HG02943 (cell line): ENCODE data around the gene E2F4.

ENCODE experiments used
- ATAC-seq: cut with Tn5 transposase; IDR thresholded peaks from one replicate; pipeline ENCODE4 v1.9.1; 2021; ENCODE audit warnings: mild to moderate bottlenecking, low read depth, moderate library complexity; ENCODE audit not compliant: unreplicated experiment

Gene E2F4

GRCh38 chr16:67191995-67192681, at the start of gene E2F4:
Gene E2F4, plus strand, starts transcription at chr16:67192155. Its CDS starts 73 bp downstream, at chr16:67192228.
- ATAC-seq = peak; percentile 79

DNA sequence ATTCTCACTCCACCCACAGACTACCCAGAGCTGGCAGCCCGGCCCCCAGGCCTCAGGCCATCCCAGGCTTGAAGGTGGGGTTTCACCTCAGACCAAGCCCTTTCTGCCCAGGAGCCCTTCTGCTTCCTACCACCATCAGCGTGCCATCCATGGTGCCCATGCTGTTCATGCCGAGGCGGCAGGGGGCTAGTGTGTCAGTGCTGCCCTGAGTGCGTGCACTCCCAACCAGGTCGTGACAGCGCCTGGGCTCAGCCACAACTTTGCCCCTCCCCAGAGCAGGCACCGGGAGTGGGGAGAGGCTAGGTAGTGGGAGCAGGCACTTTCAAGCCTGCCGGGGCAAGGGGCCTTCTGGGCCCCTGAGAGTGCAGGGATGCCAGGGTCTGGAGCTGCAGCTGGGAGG, 49.6 kb upstream of the E2F4 start:
- no peak for ATAC-seq

DNA sequence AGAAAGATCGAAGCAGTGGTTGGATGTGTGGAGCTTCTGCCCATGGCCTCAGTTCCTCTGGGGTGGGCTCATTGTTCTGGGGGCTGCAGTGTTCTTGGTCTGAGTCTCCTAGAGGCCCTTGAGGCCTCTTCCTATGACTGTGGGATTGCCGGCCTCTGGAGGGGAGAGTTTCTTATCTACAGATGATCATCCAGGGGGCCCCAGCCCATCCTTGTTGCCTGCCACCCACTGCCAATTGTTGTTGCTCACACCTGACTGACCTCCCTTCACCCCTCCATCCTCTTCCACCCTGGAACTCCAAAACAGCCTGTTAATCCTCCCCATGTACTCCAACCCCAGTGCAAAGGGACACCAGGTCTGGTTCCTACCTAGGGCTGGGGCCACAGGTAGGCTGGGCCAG, 47.0 kb upstream of the E2F4 start:
- ATAC-seq = no peak

GRCh38 chr16:67145746-67146145, 46.2 kb upstream of the E2F4 start:
- no peak for ATAC-seq

DNA sequence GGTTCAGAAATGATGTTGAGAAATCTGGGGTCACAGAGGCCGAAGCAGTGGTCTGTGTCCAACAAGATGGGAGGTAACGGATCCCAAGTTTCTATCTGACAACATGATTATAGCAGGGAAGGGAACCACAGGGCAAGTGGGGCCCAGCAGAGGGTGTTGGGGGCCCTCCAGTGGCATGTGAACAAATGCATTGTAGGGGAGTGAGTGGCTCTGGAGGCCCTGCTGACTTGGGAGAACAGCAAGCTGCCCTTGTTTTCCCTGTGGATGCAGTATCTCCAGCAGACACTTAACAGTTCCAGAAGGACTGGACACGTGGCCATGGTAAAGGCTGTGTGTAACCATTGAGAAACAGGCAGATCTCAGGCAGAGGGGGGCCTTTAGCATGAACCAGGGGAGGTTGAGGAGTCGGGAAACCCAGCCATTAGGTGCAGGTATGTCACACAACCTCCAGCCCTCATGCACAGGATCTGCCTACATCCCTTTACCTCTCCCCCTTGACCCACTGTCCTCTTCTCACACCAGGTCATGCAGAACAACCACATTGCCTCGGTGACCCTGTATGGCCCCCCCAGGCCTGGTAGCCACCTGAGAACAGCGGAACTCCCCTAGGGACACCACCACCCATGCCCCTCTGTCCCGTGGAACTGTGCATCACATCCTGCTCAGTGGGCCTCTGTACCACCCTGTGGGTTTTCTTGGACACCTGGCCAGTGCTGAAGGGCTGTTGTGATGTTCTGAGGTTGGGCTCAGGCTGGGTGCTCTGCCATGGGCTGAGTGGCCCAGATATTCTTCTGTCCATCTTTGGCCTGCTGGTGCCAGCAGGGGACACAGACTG, 45.2 kb upstream of the E2F4 start:
- no peak for ATAC-seq

- ATAC-seq = no peak
Observed at GRCh38 chr16:67147437-67148140, 44.4 kb upstream of the E2F4 start.

DNA sequence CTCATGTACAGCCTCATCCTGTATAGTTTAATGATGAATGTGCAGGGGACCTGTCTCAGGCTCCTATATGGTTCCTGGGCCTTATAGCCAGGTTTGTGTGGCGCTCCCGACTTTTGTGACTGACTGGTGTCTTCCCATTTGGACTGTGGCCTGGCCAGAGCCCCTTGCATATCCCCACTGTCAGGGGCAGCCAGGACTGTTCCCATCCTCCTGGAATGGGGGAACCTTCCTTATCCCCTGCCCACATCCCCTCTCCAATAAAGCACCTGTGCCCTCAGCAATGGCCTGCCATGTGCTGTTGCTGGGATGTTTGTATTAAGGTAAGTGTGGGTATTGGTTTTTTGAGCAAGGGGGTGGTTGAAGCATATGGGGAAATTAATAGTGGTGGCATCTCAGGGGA, 43.7 kb upstream of the E2F4 start:
- ATAC-seq = no peak

- ATAC-seq = no peak
Observed at GRCh38 chr16:67148656-67149275, 43.2 kb upstream of the E2F4 start.

- ATAC-seq = no peak
Observed at GRCh38 chr16:67149276-67150046, 42.5 kb upstream of the E2F4 start.

DNA sequence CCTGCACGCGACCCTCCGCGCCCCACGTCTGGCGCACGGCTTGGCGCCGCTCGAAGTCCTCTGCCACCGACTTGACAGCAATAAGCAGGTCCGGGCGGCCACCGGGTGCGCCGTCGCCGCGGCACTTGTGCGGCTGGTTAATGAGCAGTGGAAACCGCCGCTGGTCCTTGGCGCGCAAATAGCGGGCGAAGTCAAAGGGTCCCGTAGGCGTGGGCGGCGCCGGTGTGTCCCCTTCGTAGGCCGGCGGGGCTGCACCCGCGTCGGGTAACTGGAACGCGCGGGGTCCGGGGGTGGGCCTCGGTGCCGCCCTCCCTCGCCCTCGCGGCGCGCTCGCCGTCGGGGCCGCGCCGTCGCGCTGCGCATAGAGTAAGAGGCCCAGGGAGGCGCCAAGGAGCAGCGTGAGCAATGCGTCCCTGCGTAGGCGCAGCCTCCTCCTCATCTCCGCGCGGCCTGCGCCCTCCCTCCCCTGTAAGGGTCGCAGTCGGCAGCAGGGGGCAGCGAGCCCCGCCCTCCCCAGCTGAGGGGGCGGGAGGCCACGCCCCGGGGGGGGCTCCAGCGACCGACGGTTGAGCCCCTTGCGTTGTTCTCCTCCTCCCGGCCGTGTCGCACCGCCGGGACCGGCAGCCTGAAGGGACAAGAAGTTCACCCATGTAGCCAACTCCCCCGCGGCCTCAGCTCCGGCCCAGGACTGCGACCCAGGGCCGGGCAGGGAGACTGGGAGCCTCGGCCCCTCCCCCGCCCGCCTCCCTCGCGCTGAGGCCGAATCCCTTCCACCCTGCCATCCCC, 41.7 kb upstream of the E2F4 start:
- no peak for ATAC-seq

DNA sequence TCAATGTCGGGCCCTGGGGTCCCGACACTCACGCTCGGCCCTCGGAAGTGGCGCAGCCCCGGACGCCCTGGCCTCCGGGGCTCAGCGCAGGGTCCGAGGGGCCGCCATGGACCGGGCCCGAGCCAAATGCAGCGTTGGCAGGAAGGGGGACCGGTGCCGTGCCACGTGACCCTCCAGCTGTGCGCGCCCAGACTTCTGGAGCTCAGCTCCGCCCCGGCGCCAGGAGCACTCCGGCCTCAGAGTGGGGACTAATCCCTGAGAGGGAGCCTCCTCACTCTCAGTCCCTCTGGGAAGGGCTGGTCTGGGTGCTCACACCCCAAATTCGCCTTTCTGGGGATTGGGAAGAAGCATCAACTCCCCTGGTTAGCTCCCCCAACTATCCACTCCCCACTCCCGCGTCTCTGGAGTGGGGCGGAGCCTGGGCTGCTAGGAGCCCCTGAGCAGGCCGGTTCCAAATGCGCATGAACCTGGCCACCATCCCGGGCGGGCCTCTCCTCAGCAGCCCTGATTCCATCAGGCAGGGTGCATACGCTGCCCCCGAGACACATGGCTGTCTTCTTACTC, 41.0 kb upstream of the E2F4 start, which contains the start of gene B3GNT9:
TSS of gene B3GNT9 (minus strand) at position 166 of the 564 bp plus-strand sequence. CDS start 513 bp downstream, outside the sequence.
- ATAC-seq = no peak

DNA sequence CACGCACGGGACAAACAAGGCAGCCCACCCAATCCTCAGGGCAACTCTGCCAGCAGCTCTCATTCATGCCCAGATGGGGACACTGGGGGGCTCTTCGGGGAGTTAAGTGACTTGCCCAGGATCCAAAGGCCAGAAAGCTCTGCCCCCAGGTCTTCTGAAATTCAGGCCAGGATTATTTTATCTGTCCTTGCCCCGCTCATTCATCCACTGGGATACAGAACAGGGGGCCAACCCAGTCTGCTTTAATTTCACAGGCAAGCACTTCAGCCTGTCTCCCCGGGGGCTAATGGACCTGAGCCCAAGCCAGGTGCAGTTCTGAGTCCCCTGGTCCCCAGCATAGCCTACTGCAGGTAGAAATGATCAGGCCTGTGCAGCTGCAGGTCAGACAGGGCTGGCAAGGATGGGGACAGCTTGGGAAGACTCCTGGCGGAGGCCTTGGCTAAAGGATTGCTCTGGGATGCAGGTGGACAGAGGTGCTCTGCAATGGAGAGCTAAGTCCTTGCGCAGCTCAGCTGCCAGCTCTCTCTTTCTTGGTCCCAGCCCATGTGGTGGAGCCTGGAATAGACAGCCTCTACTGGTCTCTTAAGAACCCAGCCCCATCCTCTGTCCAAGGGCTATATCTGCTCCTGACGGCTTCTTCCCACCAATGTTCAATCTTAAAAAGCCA, 40.4 kb upstream of the E2F4 start:
- no peak for ATAC-seq

GRCh38 chr16:67154578-67155294, 37.2 kb upstream of the E2F4 start:
- ATAC-seq = no peak

DNA sequence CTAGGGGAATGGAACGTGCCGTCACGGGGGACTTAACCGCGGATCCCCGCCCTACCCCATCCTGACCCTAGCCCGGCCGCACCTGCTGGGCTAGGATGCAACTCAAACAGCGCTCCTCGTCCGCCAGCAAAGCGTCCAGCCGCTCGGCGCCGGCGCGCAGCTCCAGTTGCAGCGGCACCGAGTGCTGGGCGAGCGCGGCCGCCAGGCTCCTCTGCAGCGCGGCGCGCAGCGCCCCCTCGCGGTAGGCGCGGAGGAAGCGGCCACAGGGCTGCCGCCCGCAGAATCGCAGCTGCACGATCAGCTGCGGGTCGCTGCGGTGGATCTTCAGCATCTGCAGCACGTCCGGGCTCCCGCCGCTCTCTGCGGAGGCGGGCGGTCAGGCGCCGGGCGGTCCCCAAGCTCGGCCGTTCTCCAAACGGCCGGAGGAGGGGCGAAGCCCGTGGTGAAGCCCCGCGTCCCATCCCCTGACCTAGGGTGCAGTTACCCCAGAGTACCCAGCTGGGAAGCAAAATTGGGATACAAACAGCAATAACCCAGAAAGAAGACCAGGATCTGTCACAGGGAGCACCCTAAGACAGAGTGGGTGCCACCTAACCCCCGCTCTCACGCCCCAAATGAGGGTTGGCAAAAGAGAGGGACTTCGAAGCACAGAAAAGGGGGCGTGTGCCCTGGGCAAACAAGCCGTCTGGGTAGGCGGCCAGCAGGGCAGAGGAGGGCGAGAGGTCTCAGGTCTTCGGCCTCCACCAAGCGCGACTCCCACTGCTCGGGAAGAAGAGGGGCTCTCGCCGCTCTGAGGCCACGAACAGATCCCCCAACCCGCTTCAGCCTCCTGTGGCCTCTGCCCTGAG, 36.4 kb upstream of the E2F4 start:
- no peak for ATAC-seq

DNA sequence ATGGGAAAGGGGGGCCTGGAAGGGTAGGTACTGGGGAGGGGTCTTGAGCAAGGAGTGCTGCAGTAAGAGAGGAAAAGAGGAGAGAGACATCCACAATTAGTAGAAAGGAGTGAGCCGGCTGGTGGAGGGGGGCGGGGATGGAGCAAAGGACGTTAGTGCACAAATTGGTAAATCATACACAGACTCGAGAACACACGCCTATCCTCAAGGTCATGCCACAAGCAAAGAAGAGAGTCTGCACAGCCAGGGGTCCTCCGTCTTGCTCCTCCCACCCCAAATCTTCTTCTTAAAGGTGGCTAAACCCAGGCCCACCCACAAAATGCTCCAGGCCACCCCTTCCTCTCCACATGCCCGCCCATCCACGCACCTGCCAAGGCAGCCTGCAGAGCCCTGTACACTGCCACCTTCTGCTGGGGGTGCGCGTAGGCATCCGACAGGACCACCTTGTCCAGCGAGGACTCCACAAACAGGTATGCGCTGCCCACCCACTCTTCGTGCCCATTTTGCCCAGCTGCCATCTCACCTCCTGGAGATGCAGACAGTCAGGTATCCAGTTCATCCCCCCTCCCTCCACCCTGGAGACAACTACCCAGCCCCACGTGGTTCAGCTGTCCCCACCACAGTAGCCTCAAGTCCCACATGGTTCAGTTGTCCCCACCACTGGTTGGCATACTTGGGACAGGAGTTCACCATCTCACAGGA, 35.7 kb upstream of the E2F4 start:
- ATAC-seq = no peak

DNA sequence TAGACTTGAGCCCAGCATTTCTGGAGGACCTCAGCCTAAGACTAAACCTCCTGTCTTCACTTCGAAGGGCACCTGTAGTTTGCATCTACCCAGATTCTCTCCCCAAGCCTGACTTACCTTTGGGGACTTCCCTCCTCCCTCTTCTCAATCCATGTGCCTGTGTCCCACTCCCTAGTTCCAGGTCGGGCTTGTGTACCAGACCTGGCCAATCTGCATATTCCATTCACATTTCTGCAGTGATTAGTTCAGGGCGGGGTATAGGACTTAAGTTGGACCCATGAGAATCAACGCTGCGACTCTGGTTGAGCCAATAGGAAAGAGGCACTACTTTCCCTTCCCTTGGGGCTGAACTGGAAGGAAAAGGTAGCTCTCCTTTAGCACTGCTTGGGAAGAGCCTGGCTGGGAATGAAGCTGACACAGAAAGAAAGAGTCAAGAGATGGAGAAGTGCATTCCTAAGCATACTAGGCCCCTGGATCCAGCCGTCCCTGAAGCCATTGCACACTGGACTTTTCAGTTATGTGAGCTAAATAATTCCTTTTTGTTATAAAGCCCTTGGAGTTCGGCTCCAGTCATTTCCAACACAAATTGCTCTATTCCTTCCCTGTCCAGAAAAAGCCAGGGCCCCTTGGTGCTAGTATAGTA, 34.7 kb upstream of the E2F4 start:
- ATAC-seq = no peak
